D341Med (cell line): ENCODE data around the gene MYO7A.
A peak's percentile ranks its signal among the peaks of the same experiment; 100 is the strongest.

Source experiments
- DNase-seq: peaks from one replicate; pipeline ENCODE4 v3.0.0; 2012; ENCODE audit warnings: low spot score

MYO7A gene

DNA sequence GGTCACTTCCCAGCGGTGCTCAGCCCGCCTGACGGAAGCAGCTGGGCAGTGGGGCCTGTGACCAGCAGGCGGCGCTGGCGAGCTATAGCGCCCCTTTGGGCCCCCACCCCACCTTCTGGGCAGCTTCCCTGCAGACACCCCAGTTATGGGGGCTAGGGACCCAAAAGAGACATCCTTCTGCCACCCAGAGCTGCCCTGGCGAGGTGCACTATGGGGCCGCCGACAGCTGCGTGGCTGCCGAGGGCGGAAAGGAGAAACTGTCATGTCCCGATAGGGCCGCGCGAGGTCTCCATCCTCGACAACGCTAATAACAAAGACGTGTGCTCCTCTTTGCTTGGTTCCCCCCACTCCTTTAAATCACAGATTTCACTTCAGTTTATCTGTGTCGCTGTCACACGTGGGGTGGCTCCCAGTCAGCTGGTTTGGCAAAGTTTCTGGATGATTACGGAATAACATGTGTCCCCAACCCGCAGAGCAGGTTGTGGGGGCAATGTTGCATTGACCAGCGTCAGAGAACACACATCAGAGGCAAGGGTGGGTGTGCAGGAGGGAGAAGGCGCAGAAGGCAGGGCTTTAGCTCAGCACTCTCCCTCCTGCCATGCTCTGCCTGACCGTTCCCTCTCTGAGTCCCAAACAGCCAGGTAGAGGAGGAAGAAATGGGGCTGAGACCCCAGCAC lies 673 bp upstream of the MYO7A start:
- peak; percentile 87 for DNase-seq

DNA sequence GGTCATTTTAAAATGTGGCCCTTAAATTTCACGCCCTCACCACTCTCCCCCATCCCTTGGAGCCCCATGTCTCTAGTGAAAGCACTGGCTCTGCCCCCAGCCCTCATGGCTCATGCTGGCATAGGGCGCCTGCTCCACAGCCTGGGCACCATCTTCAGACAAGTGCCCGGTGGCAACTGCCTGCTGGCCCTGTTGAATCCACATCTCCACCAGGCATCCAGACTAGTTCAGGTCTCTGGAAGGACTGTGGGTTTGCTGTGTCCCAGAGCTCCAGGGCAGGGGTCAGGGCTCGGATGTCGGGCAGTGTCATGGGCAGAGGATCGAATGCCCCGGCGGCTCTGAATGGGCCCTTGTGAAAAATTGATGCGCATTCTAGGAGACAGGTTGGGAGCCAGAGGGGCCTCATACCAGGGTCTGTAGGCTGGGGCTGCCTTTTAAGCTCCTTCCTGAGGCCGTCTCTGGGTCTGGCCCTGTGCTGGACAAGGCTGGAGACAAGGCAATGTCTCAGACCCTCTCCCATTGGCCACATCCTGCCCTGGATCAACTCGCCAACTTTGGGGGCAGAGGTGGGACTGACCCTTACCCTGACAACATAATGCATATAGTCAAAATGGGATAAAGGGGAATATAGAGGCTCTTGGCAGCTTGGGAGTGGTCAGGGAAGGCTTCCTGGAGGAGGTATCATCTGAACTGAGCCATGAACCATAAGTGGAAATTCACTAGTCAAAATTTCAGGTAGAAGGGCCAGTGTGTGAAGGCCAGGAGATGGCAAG lies 1.2 kb downstream of the MYO7A start:
- no peak for DNase-seq

DNA sequence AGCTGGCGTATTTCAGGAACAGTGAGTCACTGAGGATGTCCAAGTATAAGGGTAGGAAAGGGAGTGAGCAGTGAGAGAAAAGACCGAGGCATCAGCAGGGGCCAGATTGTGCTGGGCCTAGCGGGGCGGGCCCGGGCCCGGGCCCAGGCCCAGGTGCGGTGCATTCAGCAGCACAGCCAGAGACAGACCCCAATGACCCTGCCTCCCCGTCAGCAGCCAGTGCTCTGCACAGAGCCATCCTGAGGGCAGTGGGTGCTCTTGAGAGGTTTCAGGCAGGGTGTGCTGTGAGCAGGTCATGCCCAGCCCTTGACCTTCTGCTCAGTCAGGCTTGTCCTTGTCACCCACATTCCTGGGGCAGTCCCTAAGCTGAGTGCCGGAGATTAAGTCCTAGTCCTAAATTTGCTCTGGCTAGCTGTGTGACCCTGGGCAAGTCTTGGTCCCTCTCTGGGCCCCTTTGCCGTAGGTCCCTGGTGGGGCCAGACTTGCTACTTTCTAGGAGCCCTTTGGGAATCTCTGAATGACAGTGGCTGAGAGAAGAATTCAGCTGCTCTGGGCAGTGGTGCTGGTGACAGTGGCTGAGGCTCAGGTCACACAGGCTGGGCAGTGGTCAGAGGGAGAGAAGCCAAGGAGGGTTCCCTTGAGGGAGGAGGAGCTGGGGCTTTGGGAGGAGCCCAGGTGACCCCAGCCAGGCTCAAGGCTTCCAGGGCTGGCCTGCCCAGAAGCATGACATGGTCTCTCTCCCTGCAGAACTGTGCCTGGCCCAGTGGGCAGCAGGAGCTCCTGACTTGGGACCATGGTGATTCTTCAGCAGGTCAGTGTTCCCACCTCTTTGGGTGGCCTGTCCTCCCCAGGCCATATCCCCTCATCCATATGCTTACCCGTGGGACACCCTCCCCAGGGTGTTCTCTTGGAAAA lies 2.1 kb downstream of the MYO7A start:
- no peak for DNase-seq

DNA sequence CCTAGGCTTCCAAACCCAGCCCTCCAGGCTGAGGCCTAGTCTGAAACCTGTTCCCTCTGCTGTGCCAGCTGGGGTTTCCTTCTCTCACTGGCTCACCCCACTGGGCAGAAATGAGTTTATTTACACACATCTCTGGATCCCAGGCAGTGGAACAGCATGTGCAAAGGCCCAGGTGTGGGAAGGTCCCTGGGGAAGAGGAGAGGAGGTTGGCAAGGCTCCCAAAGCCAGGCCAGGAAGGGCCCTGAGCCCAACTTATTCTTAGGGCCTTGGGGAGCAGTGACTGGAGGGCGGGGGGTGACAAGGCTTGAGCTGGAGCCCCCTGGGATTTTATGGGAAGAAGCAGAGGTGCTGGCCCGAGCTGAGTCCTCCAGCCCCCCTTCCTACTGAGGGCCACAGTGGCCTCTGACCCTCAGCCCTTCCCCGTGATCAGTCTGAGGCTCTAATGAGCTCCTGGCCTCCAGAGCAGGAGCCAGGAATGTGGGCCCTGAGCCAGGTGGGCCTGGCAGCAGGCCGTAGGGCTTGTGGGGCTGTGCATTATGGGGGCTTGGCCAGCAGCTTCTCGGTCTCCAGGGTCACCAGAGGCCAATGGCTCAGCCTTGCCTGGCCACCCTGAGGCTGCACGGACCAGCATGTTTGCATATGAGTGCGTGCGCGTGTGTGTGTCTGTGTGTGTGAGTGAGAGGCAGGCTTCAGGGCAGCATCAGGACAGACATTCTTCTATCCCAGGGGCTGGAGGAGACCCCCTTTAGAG lies 2.9 kb downstream of the MYO7A start:
- DNase-seq, result no peak

DNA sequence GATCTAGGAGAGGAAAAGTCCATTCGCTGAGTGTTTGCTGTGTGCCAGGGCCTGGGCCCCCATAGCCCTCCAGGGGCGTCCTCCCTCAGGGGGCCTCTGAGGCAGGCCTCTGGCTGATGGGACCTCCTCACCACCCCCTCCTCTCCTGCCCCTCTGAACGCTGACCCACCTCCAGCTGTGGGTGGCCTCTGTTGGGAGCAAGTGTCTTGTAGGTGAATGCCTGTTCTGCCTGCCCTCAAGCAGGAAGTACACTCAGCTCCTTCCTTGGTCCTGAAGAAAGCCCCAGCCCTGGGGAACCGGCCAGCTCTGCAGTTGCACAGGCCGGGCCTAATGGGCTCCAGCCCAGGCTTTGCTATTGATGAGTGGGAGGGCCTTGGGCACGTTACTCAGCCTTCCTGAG lies 3.5 kb downstream of the MYO7A start:
- DNase-seq, result no peak

DNA sequence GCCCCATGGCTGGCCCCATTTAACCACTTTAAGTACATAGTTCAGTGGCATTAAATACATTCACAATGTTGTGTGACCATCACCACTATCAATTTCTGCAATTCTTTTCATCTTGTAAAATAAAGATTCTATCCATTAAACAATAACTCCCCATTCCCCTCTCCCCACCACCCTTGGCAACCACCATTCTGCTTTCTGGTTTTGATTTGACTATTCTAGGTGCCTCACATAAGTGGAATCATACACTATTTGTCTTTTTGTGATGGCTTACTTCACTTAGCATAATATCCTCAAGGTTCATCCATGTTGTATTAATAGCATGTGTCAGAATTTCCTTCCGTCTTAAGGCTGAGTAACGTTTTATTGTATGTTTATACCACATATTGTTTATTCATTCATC lies 7.0 kb downstream of the MYO7A start:
- no peak for DNase-seq

DNA sequence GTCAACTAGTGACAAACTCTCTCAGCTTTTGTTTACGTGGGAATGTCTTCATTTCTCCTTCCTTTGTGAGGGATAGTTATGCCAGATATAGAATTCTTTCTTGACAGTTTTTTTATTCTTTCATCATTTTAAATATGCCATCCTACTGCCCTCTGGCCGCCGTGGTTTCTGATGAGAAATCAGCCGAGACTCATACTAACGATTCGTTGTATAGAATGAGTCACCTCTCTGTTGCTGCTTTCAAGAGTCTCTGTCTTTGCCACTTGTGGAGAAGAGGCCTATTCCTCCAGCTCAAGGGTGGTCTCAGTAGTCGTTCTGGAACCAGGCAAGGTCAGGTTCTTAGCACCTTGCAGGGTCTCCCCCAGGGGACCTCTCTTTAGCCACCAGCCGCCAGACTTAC lies 8.0 kb downstream of the MYO7A start:
- no peak for DNase-seq

DNA sequence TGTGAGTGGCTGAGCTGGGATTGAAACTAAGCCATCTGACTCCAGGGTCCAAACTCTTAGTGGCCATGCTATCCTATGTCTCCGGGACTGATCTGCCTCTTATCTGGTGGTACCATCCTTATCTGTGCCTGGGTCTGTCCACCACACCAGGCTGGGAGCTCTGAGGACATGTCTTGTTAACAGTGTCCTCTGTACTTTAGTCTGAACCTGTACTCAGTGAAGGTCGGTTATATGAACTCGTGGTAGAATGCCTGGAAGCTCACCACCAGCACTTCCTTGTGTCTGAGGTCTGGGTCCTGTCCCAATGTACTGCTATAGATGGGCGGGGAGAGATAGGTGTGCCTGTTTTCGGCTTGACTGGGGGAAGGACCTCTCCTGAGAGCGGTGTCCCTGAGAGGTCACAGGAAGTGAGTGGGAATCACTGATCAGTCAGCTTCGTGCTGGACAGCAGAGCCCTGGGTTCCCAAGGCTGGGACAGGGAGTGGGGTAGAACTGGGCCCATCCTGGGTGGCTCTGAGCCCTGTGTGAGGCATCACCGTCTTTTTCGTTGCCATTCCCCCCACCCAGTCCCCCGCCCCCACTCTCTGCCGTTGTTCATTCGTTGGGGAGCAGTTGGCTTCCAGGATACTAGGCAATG lies 8.9 kb downstream of the MYO7A start:
- DNase-seq, result no peak

DNA sequence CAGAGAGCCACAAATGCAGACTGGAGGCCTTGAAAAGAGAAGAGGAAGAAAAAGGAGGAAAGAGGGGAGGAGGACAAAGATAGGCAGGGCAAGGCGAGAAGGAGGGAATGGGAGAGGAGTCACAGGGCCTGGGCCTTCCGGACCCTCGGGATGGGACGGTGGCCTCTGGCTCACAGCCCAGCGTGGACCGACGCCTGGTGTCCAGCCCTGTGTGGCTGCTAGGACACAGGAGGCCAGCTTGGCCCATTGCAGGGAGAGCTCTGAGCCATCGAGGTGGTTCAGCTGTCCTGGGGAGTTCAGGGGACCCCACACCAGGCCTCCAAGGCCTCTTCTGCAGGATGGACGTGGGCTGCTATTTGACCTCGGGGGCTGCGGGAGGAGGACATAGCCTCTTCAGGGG lies 9.4 kb downstream of the MYO7A start:
- DNase-seq, result no peak

DNA sequence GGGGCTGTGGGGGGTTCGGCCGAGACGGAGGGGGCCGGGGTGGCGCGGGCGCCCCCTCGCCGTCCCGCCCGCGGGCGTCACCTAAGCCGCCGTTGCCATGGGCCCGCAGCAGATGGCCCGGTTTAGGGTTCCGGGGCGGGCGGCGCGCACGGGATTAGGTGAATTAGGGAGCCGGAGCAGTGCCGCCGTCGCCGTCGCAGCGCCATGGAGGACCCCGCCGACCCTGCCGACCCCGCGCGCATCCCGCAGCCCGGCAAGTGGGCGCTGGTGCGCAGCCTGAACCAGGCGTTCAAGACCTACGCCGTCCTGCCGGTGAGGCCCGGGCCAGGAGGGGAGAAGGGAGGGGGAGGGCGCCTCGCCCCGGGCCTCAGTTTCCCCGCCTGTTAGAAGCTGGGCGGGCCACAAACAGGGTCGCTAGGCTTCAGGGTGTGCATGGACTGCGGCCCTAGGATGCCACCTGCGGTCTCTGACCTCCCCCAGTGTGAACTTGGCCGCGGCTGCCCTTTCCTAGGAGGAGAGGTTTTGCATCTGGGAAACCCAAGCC lies 10.1 kb downstream of the MYO7A start:
- no peak for DNase-seq

DNA sequence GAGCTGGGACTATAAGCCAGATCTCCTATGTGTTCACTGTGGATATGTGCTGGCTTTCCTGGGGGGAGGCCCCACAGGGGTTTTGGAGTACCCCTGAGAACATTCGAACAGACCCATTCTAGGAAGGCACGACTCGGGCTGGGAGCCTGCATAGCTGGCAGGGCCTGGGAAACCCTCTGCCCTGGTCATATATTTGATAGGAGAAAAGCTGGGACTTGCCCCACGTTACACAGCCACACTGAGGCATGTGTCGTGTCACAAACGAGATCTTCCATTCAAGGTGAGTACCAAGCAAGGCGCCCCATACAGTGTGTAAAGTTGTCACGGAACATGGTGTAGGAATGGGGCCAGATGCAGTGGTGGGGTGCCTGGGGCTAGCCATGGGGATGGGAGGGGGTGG lies 11.2 kb downstream of the MYO7A start:
- no peak for DNase-seq

DNA sequence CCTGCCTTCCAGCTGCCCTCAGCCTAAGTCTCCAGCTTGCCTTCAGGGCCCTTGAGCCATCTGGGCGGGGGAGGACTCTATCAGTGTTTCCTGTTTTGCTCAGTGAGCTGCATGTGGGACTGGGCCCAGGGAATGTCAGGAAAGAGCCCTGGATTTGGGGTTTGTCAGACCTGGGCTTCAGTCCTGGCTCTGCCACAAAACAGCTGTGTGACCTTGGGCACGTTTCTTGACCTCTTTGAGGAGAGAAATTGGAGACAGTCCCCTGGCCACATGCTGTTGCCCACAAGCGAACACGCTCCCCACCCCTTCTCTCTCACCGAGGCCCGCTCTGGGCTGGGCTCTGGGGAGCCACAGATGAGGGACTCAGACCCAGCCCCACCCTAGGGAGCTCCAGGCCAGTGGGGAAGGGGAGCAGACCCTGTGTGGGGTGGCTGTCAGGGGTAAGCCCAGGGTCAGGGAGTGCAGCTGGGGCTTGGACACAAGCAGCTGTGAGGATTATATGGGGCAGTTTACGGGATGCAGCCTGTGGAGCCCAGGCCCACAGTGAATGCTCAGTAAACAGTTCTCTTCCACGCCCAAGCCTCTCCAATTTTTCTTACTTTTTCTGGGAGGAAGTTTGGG lies 12.3 kb downstream of the MYO7A start:
- no peak for DNase-seq

DNA sequence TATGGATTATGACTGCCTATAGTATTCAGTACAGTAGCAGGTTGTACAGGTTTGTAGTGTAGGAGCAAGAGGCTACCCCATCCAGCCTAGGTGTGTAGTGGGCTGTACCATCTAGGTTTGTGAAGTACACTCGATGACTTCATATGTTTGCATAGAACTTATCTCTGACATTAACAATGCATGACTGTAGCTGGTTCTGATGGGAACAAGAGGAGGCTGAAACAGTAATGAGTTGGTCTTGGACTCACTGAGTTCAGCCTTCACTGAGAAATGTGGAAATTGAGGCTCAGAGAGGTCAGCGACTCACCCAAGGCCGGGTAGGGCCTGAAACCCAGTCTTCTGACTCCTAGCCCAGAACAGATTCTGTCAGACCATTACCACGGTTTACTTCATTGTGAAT lies 13.0 kb downstream of the MYO7A start:
- DNase-seq, result no peak

DNA sequence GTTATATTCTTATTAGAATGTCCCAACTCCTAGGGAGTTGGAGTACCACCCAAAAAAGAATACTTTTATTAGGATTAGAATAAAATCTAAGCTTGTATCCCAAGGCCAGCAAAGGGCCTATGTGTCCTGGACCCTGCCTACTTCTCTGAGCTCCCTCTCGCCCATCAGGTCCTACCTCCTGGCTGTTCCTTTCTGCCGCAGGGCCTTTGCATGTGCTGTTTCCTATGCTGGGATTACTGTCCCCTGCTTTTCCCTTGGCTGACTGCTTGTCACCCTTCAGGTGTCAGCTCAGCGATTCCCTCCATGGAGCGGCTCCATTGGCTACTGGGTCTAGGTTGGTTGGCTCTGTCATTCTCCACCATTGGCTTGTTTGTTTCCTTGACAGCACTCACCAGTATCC lies 13.4 kb downstream of the MYO7A start:
- DNase-seq, result no peak

DNA sequence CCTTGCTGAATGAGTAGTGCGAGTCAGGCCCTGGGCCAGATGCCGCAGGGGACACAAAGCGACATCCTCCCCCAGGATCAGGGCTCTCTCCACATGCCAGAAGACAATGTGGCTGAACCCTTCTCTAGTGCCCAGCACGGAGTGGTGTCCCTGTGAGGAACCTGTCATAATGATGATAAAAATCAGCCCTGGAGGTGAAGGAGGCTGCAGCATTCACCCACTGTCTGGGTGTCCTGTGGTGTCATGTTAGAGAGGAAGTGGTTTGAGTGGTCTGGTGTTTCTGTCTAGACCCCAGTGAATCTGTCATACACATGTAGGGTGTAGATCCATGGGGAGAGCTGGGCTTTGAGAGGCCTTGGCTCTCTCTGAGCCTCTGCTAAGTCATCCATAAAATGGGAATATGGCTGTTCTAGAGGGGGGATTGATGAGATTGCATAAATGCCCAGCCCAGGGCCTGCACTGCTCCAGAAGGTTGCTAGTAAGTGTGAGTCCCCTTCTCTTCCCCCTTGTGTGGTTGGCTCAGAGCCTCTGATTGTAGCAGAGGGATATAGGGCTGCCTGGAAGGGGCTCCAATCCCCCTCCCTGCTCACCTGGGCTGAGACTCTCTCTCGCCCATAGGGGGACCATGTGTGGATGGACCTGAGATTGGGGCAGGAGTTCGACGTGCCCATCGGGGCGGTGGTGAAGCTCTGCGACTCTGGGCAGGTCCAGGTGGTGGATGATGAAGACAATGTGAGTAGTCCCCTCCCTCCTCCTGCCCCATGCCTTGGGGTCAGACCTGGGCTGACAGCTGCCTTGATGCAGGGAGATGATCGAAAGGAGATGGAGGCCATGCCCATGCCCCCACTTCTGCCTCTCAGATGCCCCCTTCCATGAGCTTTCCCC lies 14.3 kb downstream of the MYO7A start:
- DNase-seq, result no peak

DNA sequence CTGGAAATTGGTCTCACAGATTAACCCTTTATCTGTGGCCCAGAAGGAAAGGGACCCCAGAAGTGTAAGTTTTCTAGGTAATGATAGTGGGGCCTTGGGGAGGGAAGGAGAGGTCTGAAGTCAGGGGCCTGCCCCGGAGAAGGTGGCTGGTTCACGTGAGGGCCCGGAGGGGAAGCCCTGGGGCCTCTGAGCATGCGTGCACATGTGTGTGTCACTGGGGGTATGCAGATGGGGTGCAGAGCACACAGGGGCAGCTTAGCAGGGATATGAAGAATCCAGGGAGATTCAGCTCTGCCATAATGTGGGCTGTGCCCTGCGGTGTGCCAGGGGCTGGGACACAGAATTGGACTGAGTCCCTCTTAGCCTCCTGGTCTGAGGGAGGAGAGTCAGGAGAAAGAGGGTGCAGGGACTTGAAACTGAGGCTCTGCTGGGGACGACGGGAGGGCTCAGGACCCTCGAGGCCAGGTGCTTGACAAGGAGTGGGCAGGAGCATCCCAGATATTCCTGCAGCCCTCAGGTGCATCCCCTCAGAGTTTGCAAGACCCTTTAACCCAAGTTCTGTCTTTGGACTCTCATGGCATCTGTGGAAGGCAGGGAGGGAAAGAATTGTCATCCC lies 15.5 kb downstream of the MYO7A start:
- no peak for DNase-seq

DNA sequence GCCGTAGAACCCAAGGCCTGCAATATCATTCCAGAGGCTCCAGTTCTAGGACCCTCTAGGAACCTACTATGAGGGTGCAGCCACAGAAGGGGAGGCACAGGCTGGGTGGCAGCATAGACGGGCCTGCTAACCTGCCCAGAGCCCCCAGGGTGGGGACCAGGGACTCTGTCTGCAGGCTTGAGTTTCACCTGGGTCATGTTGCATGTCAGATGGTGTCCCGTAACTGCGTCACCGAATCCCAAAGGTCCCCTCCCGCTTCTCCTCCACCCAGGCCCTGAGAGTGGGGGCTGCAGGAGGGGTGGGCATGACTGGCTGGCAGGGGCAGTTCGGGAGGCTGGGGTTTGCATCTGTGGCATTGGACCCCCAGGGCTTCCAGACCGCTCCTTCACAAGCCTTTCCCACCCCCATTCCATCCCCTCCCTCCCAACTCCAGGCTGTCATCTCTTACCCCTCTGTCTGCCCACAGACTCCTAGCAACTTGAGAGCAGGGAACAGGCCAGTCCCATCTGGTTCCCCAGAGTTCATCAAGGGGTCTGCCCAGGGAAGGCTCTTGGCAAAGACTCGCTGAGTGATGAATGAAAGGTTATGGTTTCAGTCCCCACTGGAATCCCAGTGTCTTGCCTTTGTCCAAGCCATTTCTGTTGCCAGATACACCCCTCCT lies 16.3 kb downstream of the MYO7A start:
- no peak for DNase-seq

DNA sequence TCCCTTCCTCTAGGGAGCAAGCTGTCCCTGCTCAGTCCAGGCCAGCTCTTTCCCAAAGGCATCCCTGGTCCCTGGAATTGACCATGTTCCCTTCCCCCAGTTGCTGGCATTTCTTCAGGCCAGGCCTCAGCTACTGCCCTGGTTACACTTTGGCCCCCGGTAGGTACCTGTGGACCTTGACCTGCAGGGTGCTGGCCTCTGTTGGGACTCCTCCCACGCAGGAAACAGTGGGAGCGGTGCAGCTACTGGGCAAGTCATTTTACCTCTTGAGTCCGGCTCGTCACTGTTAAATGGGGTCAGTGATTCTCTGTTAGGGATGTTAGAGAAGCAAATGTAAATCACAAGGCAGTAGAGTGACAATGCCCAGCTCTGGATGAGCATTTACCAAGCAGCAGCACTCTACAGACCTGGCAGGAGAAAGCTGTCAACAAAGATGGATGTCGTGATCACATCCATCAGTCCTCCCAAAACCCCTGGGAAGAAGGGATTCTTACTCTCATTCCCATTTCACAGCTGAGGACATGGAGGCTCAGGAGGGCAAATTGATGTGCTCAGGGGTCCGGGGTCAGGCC lies 16.9 kb downstream of the MYO7A start:
- no peak for DNase-seq
